ENCODE results near the gene NSMCE1. TPM values are rescaled to one million over a fixed set of nuclear protein-coding genes. Genes with fewer than 3 reads are reported as not detected.
"Not testable (repeated sequence)": the region's sequence is repeated elsewhere in the genome, so short reads cannot be mapped to it uniquely, and the experiment has no call there.

The NSMCE1 gene
- total RNA-seq, 4 donors from 2014 or later = 6.2 to 90.8 (median 27.2) TPM

DNA sequence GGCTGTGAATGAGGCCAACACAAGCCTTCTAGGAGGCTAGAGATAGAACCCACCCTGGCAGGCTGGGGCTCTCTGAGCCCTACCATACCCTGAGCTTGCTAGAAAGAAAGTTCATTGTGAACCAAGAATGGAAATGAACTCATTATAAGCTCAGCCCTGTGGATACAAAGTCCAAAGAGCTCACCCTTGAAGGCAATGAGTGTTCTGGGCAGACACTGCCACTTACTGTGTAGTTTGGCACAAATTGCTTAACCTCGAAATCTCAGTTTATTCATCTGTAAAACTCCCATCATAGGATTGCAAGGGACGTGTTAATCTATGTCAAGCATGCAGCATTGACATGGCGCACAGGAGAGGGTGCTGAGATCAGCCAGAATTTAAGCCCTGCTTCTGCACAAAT lies 59.8 kb downstream of the NSMCE1 start:
- 41% methylated on average over 3 of the region's 3 CpGs; no CpG with 5 or more reads in 1 of the 2 donors for WGBS, 2 donors (ENCODE audit: low coverage in 1 of 2)
- peak overlapping the region; percentile 61 to 71 (median 67) for H3K27ac ChIP-seq
- H3K9me3 ChIP-seq = no peaks in the 10 kb centered on the region
- H3K27me3 ChIP-seq = no peaks in the 10 kb centered on the region
- DNase-seq = no peak
- in situ Hi-C loops (cut with MboI; ENCODE audit: low pct_ligation_motif_present in 1 of 4, low pct_unique_long_range_greater_than_20kb in 1 of 4, low sequenced_read_pairs in 3 of 4) = no loop called here
- H3K4me3 ChIP-seq = no peak overlapping the region
- TF ChIP-seq POLR2AphosphoS5 (IDR thresholded peaks at IDR 0.05) (no peak), EP300 (IDR thresholded peaks at IDR 0.05; ENCODE audit: low read depth) (no peak), POLR2A (IDR thresholded peaks at IDR 0.05) (no peak), CTCF (IDR thresholded peaks at IDR 0.05) (no peak)
- H3K4me1 ChIP-seq = peaks cover 6 to 35% (median 20%) of the 10 kb centered on the region in 4 donors
- intact Hi-C loops (cut with DNase I; ENCODE audit: low total_unique reads) = no loop called here
- H3K36me3 ChIP-seq = no peaks in the 10 kb centered on the region

DNA sequence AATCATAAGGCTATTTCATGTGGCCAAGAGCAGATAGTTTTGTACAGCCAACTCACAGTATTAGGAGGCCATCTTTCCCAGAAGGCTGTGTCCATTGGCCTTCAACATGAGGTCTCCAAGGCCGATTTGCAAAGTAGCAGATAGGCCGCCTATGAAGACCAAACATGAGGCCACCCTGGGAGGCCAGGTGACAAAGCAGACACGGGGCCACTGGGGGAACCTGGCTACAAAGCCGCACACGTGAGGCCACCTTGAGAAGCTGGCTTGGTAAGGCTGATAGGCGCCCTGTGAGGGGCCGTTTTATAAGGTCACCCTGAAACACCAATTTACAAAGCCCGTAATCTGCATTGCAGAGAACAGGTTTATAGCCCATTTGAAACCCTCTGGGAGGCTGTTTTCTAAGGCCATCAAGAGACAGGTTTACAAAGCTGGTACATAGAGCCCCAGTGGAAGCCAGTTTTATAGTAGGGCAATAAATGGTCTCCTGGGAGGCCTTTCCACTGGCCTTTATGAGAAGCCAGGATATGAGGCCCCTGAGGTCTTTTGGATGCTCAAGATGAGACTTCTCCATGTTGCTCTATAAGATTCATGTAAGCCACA lies 60.4 kb downstream of the NSMCE1 start:
- Histone ChIP-seq H3K9me3 (no peaks in the 10 kb centered on the region), H3K4me1 (peaks cover 6 to 32% (median 20%) of the 10 kb centered on the region in 4 donors), H3K36me3 (no peaks in the 10 kb centered on the region), H3K4me3 (no peak overlapping the region), H3K27ac (peak overlapping the region; percentile 61 to 71 (median 67)), H3K27me3 (no peaks in the 10 kb centered on the region)
- in situ Hi-C loops (cut with MboI; ENCODE audit: low pct_ligation_motif_present in 1 of 4, low pct_unique_long_range_greater_than_20kb in 1 of 4, low sequenced_read_pairs in 3 of 4) = no loop called here
- TF ChIP-seq POLR2AphosphoS5 (IDR thresholded peaks at IDR 0.05) (no peak), POLR2A (IDR thresholded peaks at IDR 0.05) (no peak), EP300 (IDR thresholded peaks at IDR 0.05; ENCODE audit: low read depth) (no peak), CTCF (IDR thresholded peaks at IDR 0.05) (no peak)
- intact Hi-C loops (cut with DNase I; ENCODE audit: low total_unique reads) = no loop called here
- WGBS, 2 donors (ENCODE audit: low coverage in 1 of 2) = 64% methylated on average over 8 of the region's 8 CpGs; no CpG with 5 or more reads in 1 of the 2 donors
- DNase-seq = no peak

- H3K27me3 ChIP-seq; H3K36me3 ChIP-seq; in situ Hi-C loops (cut with MboI; ENCODE audit: low pct_ligation_motif_present in 1 of 4, low pct_unique_long_range_greater_than_20kb in 1 of 4, low sequenced_read_pairs in 3 of 4); H3K9me3 ChIP-seq; H3K4me3 ChIP-seq; DNase-seq; intact Hi-C loops (cut with DNase I; ENCODE audit: low total_unique reads): not testable (repeated sequence)
- peak overlapping the region in 1 of 4 donors; percentile 64 for H3K27ac ChIP-seq
- peaks cover 12 to 38% (median 22%) of the 10 kb centered on the region in 4 donors for H3K4me1 ChIP-seq
- 84% methylated on average over 10 of the region's 10 CpGs; no CpG with 5 or more reads in 1 of the 2 donors for WGBS, 2 donors (ENCODE audit: low coverage in 1 of 2)
Observed at GRCh38 chr16:27207121-27207520, 61.5 kb downstream of the NSMCE1 start.

GRCh38 chr16:27205423-27206065 lies 63.0 kb downstream of the NSMCE1 start:
- H3K27ac ChIP-seq = no peak overlapping the region
- H3K4me3 ChIP-seq = no peak overlapping the region
- H3K4me1 ChIP-seq = peaks cover 12 to 38% (median 22%) of the 10 kb centered on the region in 4 donors
- in situ Hi-C loops (cut with MboI; ENCODE audit: low pct_ligation_motif_present in 1 of 4, low pct_unique_long_range_greater_than_20kb in 1 of 4, low sequenced_read_pairs in 3 of 4) (no loop called here), intact Hi-C loops (cut with DNase I; ENCODE audit: low total_unique reads) (no loop called here)
- H3K36me3 ChIP-seq = no peaks in the 10 kb centered on the region
- no peaks in the 10 kb centered on the region for H3K27me3 ChIP-seq
- no peaks in the 10 kb centered on the region for H3K9me3 ChIP-seq
- TF ChIP-seq POLR2A (IDR thresholded peaks at IDR 0.05) = no peak
- TF ChIP-seq EP300 (IDR thresholded peaks at IDR 0.05; ENCODE audit: low read depth) = no peak
- 87 to 100% methylated on average over 4 to 10 of the region's 10 CpGs for WGBS, 2 donors (ENCODE audit: low coverage in 1 of 2)
- DNase-seq = no peak

- intact Hi-C loops (cut with DNase I; ENCODE audit: low total_unique reads) = no loop called here
- TF ChIP-seq POLR2AphosphoS5 (IDR thresholded peaks at IDR 0.05) (no peak), EP300 (IDR thresholded peaks at IDR 0.05; ENCODE audit: low read depth) (no peak), POLR2A (IDR thresholded peaks at IDR 0.05) (no peak), CTCF (IDR thresholded peaks at IDR 0.05) (no peak)
- 47% methylated on average over 14 of the region's 14 CpGs; no CpG with 5 or more reads in 1 of the 2 donors for WGBS, 2 donors (ENCODE audit: low coverage in 1 of 2)
Observed at GRCh38 chr16:27204312-27204915, 64.2 kb downstream of the NSMCE1 start.

More at GRCh38 chr16:27204312-27204915, 64.2 kb downstream of the NSMCE1 start:
- no peak for DNase-seq
- H3K4me3 ChIP-seq = peak overlapping the region; percentile 41 to 76 (median 54)
- no peaks in the 10 kb centered on the region for H3K9me3 ChIP-seq
- peak overlapping the region; percentile 94 to 97 (median 94) for H3K27ac ChIP-seq
- H3K4me1 ChIP-seq = peaks cover 12 to 38% (median 22%) of the 10 kb centered on the region in 4 donors
- in situ Hi-C loops (cut with MboI; ENCODE audit: low pct_ligation_motif_present in 1 of 4, low pct_unique_long_range_greater_than_20kb in 1 of 4, low sequenced_read_pairs in 3 of 4) = no loop called here
- no peaks in the 10 kb centered on the region for H3K36me3 ChIP-seq
- no peaks in the 10 kb centered on the region for H3K27me3 ChIP-seq

Measured in transverse colon (tissue), 4 donors.